ENCODE measurements around the gene ERCC6.

GRCh38 chr10:49509771-49510303 lies 29.1 kb downstream of the ERCC6 start:
- TF ChIP-seq CTCF (IDR thresholded peaks at IDR 0.05), result no peak
- no peak for TF ChIP-seq POLR2A (IDR thresholded peaks at IDR 0.05)

Measured in vagina (tissue), 2 donors.